ES-I3 (cell line): ENCODE results near the gene MGA.

Experiments used
- H3K36me3 ChIP-seq: 2 replicates; pipeline ENCODE4 v1.6.1; 2013; ENCODE audit warnings: mild to moderate bottlenecking, low read length, control low read depth, moderate library complexity; ENCODE audit not compliant: insufficient read depth
- H3K4me1 ChIP-seq: 2 replicates; pipeline ENCODE4 v1.6.1; 2013; ENCODE audit warnings: mild to moderate bottlenecking, control low read depth, low read length; ENCODE audit not compliant: insufficient read depth
- H3K9ac ChIP-seq: 2 replicates; pipeline ENCODE4 v1.6.1; 2013; ENCODE audit warnings: low read depth, mild to moderate bottlenecking, low read length, moderate library complexity
- H3K9me3 ChIP-seq: 2 replicates; pipeline ENCODE4 v1.6.1; 2013; ENCODE audit warnings: mild to moderate bottlenecking, low read length, moderate library complexity; ENCODE audit not compliant: control insufficient read depth, insufficient read depth

MGA gene

GRCh38 chr15:41805711-41806110 lies 145.5 kb downstream of the MGA start:
- Histone ChIP-seq H3K9ac (no peak overlapping the region), H3K4me1 (peaks cover 17% of the 10 kb centered on the region), H3K9me3 (peaks cover 3% of the 10 kb centered on the region; the same call in 1 of the 2 replicates), H3K36me3 (no peaks in the 10 kb centered on the region)

DNA sequence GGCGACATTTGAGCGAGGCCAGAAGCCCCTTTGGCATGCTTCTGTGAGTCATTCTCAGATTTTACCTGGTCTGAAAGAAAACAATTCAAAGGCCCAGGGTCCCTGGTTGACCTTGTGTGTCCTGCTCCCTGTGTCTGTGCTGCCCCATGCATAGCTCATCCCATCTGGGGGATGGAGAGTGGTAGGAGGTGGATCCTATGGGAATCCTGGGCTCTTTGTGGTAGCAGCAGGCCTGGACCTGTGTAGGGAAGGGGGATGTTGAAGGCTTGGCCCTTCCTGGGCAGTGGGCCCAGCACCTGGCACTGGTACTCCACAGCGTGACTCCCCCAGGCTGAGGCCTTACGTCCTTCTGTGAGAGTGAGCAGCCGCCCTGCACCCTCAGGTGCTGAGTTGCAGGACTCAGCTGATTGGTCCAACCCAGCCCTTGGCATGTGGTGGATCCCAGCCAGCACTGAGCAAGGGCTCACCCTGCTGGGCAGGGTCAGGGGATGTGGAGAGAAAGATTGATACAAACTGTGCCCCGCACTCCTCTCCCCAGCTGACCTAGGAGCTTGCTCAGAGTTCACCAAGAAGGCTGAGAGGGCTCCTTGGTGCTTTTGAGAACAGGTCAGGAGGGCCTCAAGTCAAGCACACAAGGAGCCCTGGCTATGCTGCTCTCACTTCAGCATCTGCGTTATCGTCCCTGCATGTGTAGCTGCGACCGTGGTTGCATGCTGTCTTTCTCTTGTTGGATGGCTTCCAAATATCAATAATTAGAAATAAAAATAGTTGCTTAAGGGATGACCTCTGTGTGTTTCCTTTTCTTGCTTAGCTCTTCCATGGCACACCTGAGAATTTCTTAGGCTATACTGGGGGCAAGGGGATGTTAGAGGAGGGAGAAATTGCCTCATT lies 146.3 kb downstream of the MGA start:
- H3K36me3 ChIP-seq: no peaks in the 10 kb centered on the region
- H3K9me3 ChIP-seq: peaks cover 3% of the 10 kb centered on the region; the same call in 1 of the 2 replicates
- no peak overlapping the region for H3K9ac ChIP-seq

DNA sequence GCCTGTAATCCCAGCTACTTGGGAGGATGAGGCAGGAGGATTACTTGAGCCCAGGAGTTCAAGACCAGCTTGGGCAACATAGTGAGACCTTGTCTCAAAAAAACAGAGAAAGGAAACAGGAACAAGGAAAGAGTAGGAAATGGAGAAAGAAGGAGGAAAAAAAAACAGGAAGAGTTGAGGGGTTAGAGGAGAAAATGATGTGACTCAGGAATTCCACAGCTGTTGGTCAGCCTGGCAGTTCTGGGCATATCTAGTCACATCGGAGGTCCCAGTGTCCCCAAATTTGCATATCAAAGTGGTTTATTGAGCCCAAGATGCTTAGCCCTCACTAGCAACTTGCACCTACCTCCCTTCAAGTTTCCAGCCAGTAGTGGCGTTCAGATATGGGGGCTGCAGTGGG lies 148.9 kb downstream of the MGA start:
- Histone ChIP-seq H3K9me3 (no peaks in the 10 kb centered on the region), H3K4me1 (peaks cover 22% of the 10 kb centered on the region), H3K9ac (no peak overlapping the region), H3K36me3 (no peaks in the 10 kb centered on the region)

More for the DNA sequence above, 146.3 kb downstream of the MGA start:
- peaks cover 22% of the 10 kb centered on the region for H3K4me1 ChIP-seq

- Histone ChIP-seq H3K4me1 (peaks cover 18% of the 10 kb centered on the region), H3K9ac (no peak overlapping the region), H3K36me3 (no peaks in the 10 kb centered on the region), H3K9me3 (no peaks in the 10 kb centered on the region)
Measured at GRCh38 chr15:41809526-41810220, 149.5 kb downstream of the MGA start.

GRCh38 chr15:41810651-41811431 lies 150.6 kb downstream of the MGA start:
- Histone ChIP-seq H3K9me3 (no peaks in the 10 kb centered on the region), H3K4me1 (peaks cover 18% of the 10 kb centered on the region), H3K36me3 (no peaks in the 10 kb centered on the region), H3K9ac (no peak overlapping the region)

- Histone ChIP-seq H3K9ac (no peak overlapping the region), H3K36me3 (no peaks in the 10 kb centered on the region), H3K9me3 (no peaks in the 10 kb centered on the region), H3K4me1 (peaks cover 14% of the 10 kb centered on the region)
Measured at GRCh38 chr15:41811432-41812195, 151.4 kb downstream of the MGA start.

DNA sequence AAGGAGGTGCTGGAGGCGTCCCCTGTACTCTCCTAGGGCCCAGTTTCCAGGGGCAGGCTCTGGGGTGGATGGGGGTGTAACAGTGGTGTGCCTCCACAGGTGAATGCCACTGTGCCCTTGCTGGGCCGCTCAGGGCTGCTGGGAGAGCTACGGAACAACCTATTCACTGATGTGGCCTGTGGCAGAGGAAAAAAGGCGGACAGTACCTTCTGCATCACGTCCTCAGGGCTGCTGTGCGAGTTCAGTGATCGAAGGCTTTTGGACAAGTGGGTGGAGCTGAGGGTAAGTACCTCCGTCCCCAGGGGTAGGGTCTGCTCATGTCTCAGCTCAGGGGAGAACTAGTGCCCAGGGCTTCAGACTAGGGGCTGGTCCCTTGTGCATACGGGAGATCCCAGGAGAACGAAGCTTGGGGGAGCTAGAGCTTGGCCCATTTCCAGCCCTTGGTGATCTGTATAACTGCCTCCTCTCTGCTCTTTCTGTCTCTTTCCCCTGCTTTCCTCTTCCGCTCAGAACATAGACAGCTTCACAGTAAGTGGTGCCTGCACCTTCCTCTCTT lies 152.7 kb downstream of the MGA start:
- no peaks in the 10 kb centered on the region for H3K9me3 ChIP-seq
- no peak overlapping the region for H3K9ac ChIP-seq
- no peaks in the 10 kb centered on the region for H3K36me3 ChIP-seq
- peaks cover 12% of the 10 kb centered on the region for H3K4me1 ChIP-seq

- peaks cover 12% of the 10 kb centered on the region for H3K4me1 ChIP-seq
- H3K9me3 ChIP-seq: no peaks in the 10 kb centered on the region
- H3K9ac ChIP-seq: no peak overlapping the region
- no peaks in the 10 kb centered on the region; the same call in 1 of the 2 replicates for H3K36me3 ChIP-seq
Measured at GRCh38 chr15:41813426-41813825, 153.2 kb downstream of the MGA start.

- no peak overlapping the region for H3K9ac ChIP-seq
- peaks cover 7% of the 10 kb centered on the region for H3K4me1 ChIP-seq
- no peaks in the 10 kb centered on the region for H3K9me3 ChIP-seq
- H3K36me3 ChIP-seq: no peaks in the 10 kb centered on the region; the same call in 1 of the 2 replicates
Measured at GRCh38 chr15:41814534-41814933, 154.3 kb downstream of the MGA start.

DNA sequence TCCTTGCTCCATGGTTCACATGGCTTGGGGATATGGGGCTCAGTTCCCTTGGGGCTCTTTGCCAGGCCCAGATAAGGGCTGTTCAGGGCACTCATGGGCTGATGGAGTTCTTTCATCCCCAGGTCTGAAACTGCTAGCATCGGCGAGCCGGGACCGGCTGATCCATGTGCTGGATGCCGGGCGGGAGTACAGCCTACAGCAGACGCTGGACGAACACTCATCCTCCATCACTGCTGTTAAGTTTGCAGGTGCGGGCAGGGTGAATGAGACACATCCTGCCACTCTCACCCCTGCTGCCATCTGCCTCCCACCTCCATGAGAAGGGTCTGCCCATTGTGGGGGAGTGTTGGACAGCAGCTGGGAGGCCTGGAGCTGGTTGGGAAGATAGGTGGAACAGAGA lies 156.6 kb downstream of the MGA start:
- no peaks in the 10 kb centered on the region for H3K9me3 ChIP-seq
- no peaks in the 10 kb centered on the region for H3K4me1 ChIP-seq
- no peaks in the 10 kb centered on the region; the same call in 1 of the 2 replicates for H3K36me3 ChIP-seq
- no peak overlapping the region for H3K9ac ChIP-seq

DNA sequence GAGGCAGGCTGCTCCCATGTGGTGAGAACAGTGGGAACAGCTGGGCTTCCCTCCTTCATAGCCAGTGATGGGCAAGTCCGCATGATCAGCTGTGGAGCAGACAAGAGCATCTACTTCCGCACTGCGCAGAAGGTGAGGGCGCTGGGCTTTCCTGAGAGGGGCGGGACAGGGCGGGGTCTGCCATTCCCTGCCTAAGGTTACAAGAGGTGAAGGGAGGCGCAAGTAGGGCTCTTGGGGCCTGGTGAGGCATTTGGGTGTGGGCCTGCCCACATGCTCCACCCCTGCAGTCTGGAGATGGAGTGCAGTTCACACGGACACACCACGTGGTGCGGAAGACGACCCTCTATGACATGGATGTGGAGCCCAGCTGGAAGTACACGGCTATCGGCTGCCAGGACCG lies 157.1 kb downstream of the MGA start:
- H3K9ac ChIP-seq: no peak overlapping the region
- H3K4me1 ChIP-seq: no peaks in the 10 kb centered on the region
- no peaks in the 10 kb centered on the region for H3K9me3 ChIP-seq
- H3K36me3 ChIP-seq: no peaks in the 10 kb centered on the region; the same call in 1 of the 2 replicates

DNA sequence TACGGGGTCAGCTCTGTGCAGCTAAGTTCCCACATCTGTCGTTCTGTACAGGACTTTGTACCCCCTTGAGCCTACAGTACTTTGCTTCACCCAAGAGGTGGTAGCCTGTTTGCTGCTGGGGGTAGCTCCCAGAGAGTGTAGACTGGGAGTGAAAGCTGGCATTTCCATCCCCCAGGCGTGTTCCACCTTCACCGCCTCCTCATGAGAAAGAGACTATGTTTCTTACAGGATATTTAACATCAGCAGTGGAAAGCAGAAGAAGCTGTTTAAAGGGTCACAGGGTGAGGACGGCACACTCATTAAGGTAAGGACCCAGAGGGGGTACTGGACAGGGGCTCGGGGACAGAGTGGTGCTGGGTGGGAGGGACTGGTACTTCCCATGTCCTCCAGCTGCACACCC lies 157.6 kb downstream of the MGA start:
- Histone ChIP-seq H3K9ac (no peak overlapping the region), H3K9me3 (no peaks in the 10 kb centered on the region), H3K4me1 (no peaks in the 10 kb centered on the region), H3K36me3 (no peaks in the 10 kb centered on the region; the same call in 1 of the 2 replicates)

DNA sequence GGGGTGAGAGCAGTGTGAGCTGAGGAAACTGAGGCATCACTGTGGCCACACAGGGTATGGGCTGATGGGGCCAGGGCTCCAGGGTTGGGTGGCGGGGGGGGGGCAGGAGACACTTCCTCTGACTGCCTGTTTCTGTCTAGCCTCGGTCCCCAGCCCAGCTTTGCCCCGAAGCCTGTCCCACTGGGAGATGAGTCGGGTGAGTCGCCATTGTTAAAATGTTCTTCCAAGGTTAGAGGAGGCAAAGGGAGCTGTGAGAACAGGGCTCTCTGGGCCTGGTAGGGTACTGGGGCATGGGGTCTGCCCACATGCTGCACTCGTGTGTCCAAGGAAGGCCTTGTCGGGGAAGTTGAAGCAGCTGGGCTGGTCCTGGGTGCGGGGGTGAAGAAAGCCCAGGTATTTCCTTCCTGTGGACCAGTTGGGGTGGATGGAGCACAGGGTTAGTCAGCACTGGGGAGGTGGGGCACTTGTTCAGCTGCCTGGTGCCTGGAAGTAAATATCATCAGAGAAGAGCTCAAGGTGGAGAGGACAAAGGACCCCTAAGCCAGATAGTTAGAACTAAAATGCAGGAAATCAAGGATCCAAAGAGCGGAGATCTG lies 159.3 kb downstream of the MGA start:
- H3K9me3 ChIP-seq: no peaks in the 10 kb centered on the region
- H3K4me1 ChIP-seq: no peaks in the 10 kb centered on the region
- no peaks in the 10 kb centered on the region; the same call in 1 of the 2 replicates for H3K36me3 ChIP-seq
- no peak overlapping the region for H3K9ac ChIP-seq
